Measurements from ENCODE around the gene IRF7.

DNA sequence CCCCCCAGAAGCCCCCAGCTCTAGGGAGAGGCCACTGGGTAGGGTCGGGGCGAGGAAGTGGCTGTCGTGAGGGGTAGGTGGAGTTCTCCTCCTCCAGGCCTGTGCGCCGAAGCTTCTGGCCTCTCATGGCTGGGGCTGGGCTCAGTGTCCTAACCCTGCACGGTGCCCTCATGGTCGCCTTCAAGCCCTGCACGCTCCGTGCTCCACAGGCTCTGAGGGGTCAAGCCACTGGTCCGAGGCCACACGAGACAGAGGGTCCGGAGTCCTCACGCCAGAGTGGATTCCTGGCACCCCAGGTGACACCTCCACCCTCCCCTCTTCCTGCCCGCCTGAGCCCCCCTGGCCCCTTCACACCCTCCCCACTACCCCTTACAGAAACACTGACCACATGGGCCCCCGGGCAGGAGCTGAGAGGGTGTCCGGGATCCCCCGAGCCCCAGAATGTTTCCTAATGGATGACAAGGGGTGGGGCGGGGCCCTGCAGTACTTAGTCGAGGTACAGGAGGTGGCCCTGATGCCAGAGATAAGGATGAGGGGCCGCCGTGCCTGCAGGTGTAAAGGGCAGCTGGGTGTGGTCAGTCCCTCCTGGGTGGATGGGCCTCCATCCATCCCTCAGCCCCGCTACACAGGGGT lies 10.0 kb upstream of the IRF7 start:
- TF ChIP-seq, protein P1, sequence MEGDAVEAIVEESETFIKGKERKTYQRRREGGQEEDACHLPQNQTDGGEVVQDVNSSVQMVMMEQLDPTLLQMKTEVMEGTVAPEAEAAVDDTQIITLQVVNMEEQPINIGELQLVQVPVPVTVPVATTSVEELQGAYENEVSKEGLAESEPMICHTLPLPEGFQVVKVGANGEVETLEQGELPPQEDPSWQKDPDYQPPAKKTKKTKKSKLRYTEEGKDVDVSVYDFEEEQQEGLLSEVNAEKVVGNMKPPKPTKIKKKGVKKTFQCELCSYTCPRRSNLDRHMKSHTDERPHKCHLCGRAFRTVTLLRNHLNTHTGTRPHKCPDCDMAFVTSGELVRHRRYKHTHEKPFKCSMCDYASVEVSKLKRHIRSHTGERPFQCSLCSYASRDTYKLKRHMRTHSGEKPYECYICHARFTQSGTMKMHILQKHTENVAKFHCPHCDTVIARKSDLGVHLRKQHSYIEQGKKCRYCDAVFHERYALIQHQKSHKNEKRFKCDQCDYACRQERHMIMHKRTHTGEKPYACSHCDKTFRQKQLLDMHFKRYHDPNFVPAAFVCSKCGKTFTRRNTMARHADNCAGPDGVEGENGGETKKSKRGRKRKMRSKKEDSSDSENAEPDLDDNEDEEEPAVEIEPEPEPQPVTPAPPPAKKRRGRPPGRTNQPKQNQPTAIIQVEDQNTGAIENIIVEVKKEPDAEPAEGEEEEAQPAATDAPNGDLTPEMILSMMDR (IDR thresholded peaks at IDR 0.05) = no peak
- TF ChIP-seq POLR2A (IDR thresholded peaks at IDR 0.05) = no peak

Data from lower leg skin (tissue), 3 donors.